ENCODE data around the gene FSD1. TPM values are rescaled to one million over a fixed set of nuclear protein-coding genes. Genes with fewer than 3 reads are reported as not detected.

FSD1 gene
- total RNA-seq, 4 donors from 2014 or later = not detected

GRCh38 chr19:4288091-4288777, 16.2 kb upstream of the FSD1 start:
- no peaks in the 10 kb centered on the region for H3K27me3 ChIP-seq
- intact Hi-C loops (cut with DNase I) = no loop called here
- WGBS, 2 donors = 83 to 92% methylated on average over 16 of the region's 16 CpGs

DNA sequence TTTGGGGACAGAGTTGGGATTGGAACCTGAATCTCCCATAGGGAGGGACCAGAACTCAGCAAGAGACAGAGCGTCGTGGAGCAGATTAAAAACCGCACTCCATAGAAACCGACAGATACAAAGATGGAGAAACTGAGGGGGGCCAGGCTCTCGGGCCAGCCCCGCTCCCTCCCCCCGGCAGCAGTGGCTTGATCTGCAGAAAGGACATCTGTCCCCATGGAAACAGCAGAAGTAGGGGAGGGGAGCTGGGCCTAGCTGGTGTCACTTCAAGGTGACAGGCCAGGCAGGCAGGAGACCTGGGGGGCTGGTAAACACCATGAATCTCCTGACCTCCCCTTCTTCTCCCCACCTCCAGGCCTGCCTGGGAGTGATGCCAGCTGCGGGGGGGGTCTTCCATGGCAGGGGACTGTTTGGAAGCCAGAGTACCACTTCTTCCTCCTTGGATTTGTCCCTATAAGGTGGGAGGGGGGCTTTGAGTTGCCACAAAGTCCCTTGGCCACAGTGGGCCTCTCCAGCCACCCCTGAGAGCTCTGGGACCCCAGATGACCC, 13.1 kb upstream of the FSD1 start:
- no peak overlapping the region for H3K4me3 ChIP-seq (replicated peaks in 1 of 3)
- H3K27ac ChIP-seq = no peak overlapping the region
- intact Hi-C loops (cut with DNase I) = no loop called here
- H3K27me3 ChIP-seq = no peaks in the 10 kb centered on the region
- no peak for DNase-seq
- no peak for TF ChIP-seq POLR2A (IDR thresholded peaks at IDR 0.05)
- TF ChIP-seq, protein P1, sequence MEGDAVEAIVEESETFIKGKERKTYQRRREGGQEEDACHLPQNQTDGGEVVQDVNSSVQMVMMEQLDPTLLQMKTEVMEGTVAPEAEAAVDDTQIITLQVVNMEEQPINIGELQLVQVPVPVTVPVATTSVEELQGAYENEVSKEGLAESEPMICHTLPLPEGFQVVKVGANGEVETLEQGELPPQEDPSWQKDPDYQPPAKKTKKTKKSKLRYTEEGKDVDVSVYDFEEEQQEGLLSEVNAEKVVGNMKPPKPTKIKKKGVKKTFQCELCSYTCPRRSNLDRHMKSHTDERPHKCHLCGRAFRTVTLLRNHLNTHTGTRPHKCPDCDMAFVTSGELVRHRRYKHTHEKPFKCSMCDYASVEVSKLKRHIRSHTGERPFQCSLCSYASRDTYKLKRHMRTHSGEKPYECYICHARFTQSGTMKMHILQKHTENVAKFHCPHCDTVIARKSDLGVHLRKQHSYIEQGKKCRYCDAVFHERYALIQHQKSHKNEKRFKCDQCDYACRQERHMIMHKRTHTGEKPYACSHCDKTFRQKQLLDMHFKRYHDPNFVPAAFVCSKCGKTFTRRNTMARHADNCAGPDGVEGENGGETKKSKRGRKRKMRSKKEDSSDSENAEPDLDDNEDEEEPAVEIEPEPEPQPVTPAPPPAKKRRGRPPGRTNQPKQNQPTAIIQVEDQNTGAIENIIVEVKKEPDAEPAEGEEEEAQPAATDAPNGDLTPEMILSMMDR (IDR thresholded peaks at IDR 0.05) = no peak
- H3K9me3 ChIP-seq = no peaks in the 10 kb centered on the region
- 55 to 68% methylated on average over 7 to 8 of the region's 8 CpGs for WGBS, 2 donors
- no peaks in the 10 kb centered on the region for H3K4me1 ChIP-seq
- H3K36me3 ChIP-seq = no peaks in the 10 kb centered on the region

More at GRCh38 chr19:4288091-4288777, 16.2 kb upstream of the FSD1 start:
- Histone ChIP-seq H3K36me3 (no peaks in the 10 kb centered on the region), H3K4me1 (no peaks in the 10 kb centered on the region), H3K27ac (no peak overlapping the region), H3K4me3 (replicated peaks in 1 of 3) (no peak overlapping the region), H3K9me3 (no peaks in the 10 kb centered on the region)
- no peak for DNase-seq
- TF ChIP-seq POLR2A (IDR thresholded peaks at IDR 0.05) = no peak
- TF ChIP-seq, protein P1 (IDR thresholded peaks at IDR 0.05) = no peak

- TF ChIP-seq, protein P1 (IDR thresholded peaks at IDR 0.05) = no peak
- no peak for TF ChIP-seq POLR2A (IDR thresholded peaks at IDR 0.05)
- Histone ChIP-seq H3K4me3 (replicated peaks in 1 of 3) (no peak overlapping the region), H3K27ac (no peak overlapping the region), H3K9me3 (no peaks in the 10 kb centered on the region), H3K4me1 (no peaks in the 10 kb centered on the region), H3K36me3 (no peaks in the 10 kb centered on the region), H3K27me3 (no peaks in the 10 kb centered on the region)
- intact Hi-C loops (cut with DNase I) = no loop called here
- WGBS, 2 donors = 84 to 86% methylated on average over 11 to 12 of the region's 15 CpGs
- no peak for DNase-seq
Observed at GRCh38 chr19:4292515-4292914, 11.9 kb upstream of the FSD1 start.

DNA sequence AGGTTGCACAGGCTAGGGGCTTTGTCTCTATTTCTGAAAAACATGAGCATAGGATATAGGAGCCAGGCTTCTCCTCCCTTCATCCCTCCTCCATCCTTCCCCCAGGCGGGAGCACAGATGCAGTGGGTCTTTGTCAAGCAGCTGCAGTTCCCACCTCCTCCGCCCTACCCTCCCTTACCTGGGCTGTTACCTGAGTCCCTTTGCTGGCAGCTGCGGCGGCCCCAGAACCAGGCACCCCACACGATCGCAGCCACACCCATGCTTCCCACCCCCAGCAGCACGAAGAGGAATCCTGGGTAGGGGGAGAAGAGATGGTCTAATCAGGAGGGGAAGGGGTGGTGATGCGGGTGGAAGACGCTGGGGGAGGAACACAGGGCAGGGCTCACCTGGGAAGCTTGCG, 10.0 kb upstream of the FSD1 start:
- Histone ChIP-seq H3K9me3 (no peaks in the 10 kb centered on the region), H3K4me3 (replicated peaks in 1 of 3) (no peak overlapping the region), H3K27me3 (no peaks in the 10 kb centered on the region), H3K4me1 (no peaks in the 10 kb centered on the region), H3K36me3 (no peaks in the 10 kb centered on the region), H3K27ac (no peak overlapping the region)
- TF ChIP-seq, protein P1 (IDR thresholded peaks at IDR 0.05) = no peak
- TF ChIP-seq POLR2A (IDR thresholded peaks at IDR 0.05) = no peak
- DNase-seq = no peak
- WGBS, 2 donors = 33 to 45% methylated on average over 10 of the region's 10 CpGs
- intact Hi-C loops (cut with DNase I) = no loop called here

DNA sequence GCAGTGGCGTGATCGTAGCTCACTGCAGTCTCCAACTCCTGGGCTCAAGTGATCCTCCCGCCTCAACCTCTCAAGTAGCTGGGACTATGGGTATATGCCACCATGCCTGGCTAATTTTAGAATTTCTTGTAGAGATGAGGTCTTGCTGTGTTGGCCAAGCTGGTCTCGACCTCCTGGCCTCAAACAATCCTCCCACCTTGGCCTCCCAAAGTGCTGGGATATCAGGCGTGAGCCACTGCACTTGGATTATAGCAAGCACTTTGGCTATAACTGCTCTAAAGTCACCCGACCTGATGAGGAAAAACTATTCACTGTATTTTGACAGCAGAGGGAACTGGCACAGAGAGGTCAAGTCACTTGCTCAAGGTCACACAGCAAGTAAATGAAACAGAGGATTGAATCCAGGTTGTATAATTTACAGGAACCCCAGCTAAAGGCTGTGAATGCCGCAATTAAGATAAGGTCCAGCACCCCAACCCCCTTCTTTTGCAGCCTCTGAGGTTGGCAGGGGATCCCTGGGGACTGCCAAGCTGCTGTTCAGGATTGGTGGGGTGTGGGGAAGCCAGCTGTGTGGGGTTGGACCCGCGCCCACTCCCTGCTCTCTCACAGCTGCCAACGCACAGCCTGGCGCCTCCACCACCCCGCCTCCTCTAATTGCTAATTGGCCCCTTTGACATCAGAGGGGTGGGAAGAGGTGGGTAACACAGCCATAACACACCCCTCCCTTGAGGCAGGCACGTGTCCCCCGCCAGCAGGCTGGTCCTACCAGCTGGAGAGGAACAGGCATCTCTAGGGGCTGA, 8.2 kb upstream of the FSD1 start:
- Histone ChIP-seq H3K36me3 (no peaks in the 10 kb centered on the region), H3K27me3 (no peaks in the 10 kb centered on the region), H3K4me3 (replicated peaks in 1 of 3) (no peak overlapping the region), H3K9me3 (no peaks in the 10 kb centered on the region), H3K4me1 (no peaks in the 10 kb centered on the region), H3K27ac (no peak overlapping the region)
- no peak for DNase-seq
- intact Hi-C loops (cut with DNase I) = no loop called here
- TF ChIP-seq, protein P1 (IDR thresholded peaks at IDR 0.05) = no peak
- TF ChIP-seq POLR2A (IDR thresholded peaks at IDR 0.05) = no peak
- WGBS, 2 donors = 46 to 48% methylated on average over 14 of the region's 14 CpGs

Data from thyroid gland (tissue), 4 donors.